ENCODE measurements around the gene C16orf95. TPM values are rescaled to one million over a fixed set of nuclear protein-coding genes. Genes with fewer than 3 reads are reported as not detected.

The C16orf95 gene
- total RNA-seq, 1 experiment from 2014 or later: 5.1 TPM

GRCh38 chr16:87336434-87337240 is 19.4 kb upstream of the C16orf95 start:
- peaks cover 8% of the 10 kb centered on the region for H3K36me3 ChIP-seq (ENCODE audit: insufficient read depth, low read length, poor library complexity, severe bottlenecking)
- BruUV-seq (replicated peaks): no TSS peak
- no peaks in the 10 kb centered on the region for H3K4me1 ChIP-seq (ENCODE audit: insufficient read depth, low read length, poor library complexity, severe bottlenecking)
- H3K9me3 ChIP-seq (ENCODE audit: low read depth, low read length, poor library complexity, severe bottlenecking): no peaks in the 10 kb centered on the region
- H3K4me3 ChIP-seq (ENCODE audit: low read depth, low read length, poor library complexity, severe bottlenecking): no peak overlapping the region
- CTCF ChIA-PET: no interaction called here
- no peaks in the 10 kb centered on the region for H3K27me3 ChIP-seq (replicated peaks; ENCODE audit: insufficient read depth, low read depth, low read length, poor library complexity)
- intact Hi-C loops (cut with micrococcal nuclease; ENCODE audit: unreplicated experiment): no loop called here
- POLR2A ChIA-PET (ENCODE audit: low non-redundant PET): no interaction called here
- DNase-seq (ENCODE audit: low spot score): no peak
- H3K27ac ChIP-seq (ENCODE audit: low read depth, low read length, poor library complexity, severe bottlenecking): no peak overlapping the region
- no peak for TF ChIP-seq EZH2 (IDR thresholded peaks at IDR 0.05; ENCODE audit: borderline replicate concordance, low read depth, low read length, poor library complexity, severe bottlenecking)
- TF ChIP-seq CTCF (conservative IDR thresholded peaks at IDR 0.05; ENCODE audit: low read depth, low read length): no peak

GRCh38 chr16:87335625-87336433 is 18.6 kb upstream of the C16orf95 start:
- Histone ChIP-seq H3K27ac (ENCODE audit: low read depth, low read length, poor library complexity, severe bottlenecking) (no peak overlapping the region), H3K4me1 (ENCODE audit: insufficient read depth, low read length, poor library complexity, severe bottlenecking) (no peaks in the 10 kb centered on the region), H3K4me3 (ENCODE audit: low read depth, low read length, poor library complexity, severe bottlenecking) (no peak overlapping the region), H3K36me3 (ENCODE audit: insufficient read depth, low read length, poor library complexity, severe bottlenecking) (peaks cover 12% of the 10 kb centered on the region), H3K9me3 (ENCODE audit: low read depth, low read length, poor library complexity, severe bottlenecking) (no peaks in the 10 kb centered on the region), H3K27me3 (replicated peaks; ENCODE audit: insufficient read depth, low read depth, low read length, poor library complexity) (no peaks in the 10 kb centered on the region)
- DNase-seq (ENCODE audit: low spot score): no peak
- intact Hi-C loops (cut with micrococcal nuclease; ENCODE audit: unreplicated experiment): no loop called here
- ChIA-PET POLR2A (ENCODE audit: low non-redundant PET) (no interaction called here), CTCF (no interaction called here)
- BruUV-seq (replicated peaks): no TSS peak
- no peak for TF ChIP-seq EZH2 (IDR thresholded peaks at IDR 0.05; ENCODE audit: borderline replicate concordance, low read depth, low read length, poor library complexity, severe bottlenecking)
- TF ChIP-seq CTCF (conservative IDR thresholded peaks at IDR 0.05; ENCODE audit: low read depth, low read length): no peak

GRCh38 chr16:87334651-87335624 is 17.7 kb upstream of the C16orf95 start:
- ChIA-PET POLR2A (ENCODE audit: low non-redundant PET) (no interaction called here), CTCF (no interaction called here)
- Histone ChIP-seq H3K27ac (ENCODE audit: low read depth, low read length, poor library complexity, severe bottlenecking) (no peak overlapping the region), H3K9me3 (ENCODE audit: low read depth, low read length, poor library complexity, severe bottlenecking) (no peaks in the 10 kb centered on the region), H3K36me3 (ENCODE audit: insufficient read depth, low read length, poor library complexity, severe bottlenecking) (peaks cover 19% of the 10 kb centered on the region), H3K4me1 (ENCODE audit: insufficient read depth, low read length, poor library complexity, severe bottlenecking) (no peaks in the 10 kb centered on the region), H3K4me3 (ENCODE audit: low read depth, low read length, poor library complexity, severe bottlenecking) (no peak overlapping the region), H3K27me3 (replicated peaks; ENCODE audit: insufficient read depth, low read depth, low read length, poor library complexity) (no peaks in the 10 kb centered on the region)
- intact Hi-C loops (cut with micrococcal nuclease; ENCODE audit: unreplicated experiment): no loop called here
- BruUV-seq (replicated peaks): no TSS peak
- TF ChIP-seq EZH2 (IDR thresholded peaks at IDR 0.05; ENCODE audit: borderline replicate concordance, low read depth, low read length, poor library complexity, severe bottlenecking): no peak
- no peak for TF ChIP-seq CTCF (conservative IDR thresholded peaks at IDR 0.05; ENCODE audit: low read depth, low read length)
- no peak for DNase-seq (ENCODE audit: low spot score)

All from A673 (cell line).